Activated CD8-positive, alpha-beta T cell treated with anti-CD3 and anti-CD28 coated beads for 36 hours (primary cell): ENCODE measurements around the gene FAU. TPM values are rescaled to one million over a fixed set of nuclear protein-coding genes. Genes with fewer than 3 reads are reported as not detected.
"Not testable (repeated sequence)": the region's sequence is repeated elsewhere in the genome, so short reads cannot be mapped to it uniquely, and the experiment has no call there.

Experiments
- ATAC-seq: fragments of 200-7000 bp; cut with Tn5 transposase; one replicate; pipeline ENCODE4 v1.10.0; 2021; ENCODE audit warnings: mild to moderate bottlenecking, moderate library complexity
- CTCF ChIA-PET: fragments of 350-600 bp; sonication (Branson Sonifier 250); formaldehyde crosslinking; loops from one replicate; lab custom pipeline; 2021; ENCODE audit warnings: antibody characterized with exemption; lab: Charles Lee
- POLR2A ChIA-PET: fragments of 350-600 bp; sonication (Branson Sonifier 250); formaldehyde crosslinking; loops from one replicate; lab custom pipeline; 2021; ENCODE audit warnings: antibody characterized with exemption; lab: Charles Lee
- DNase-seq: peaks from one replicate; pipeline ENCODE4 v3.0.0-alpha.2; 2020
- H3K27ac Mint-ChIP-seq: one replicate; pipeline ENCODE4 v1.8.0; 2021; ENCODE audit warnings: mild to moderate bottlenecking, mixed read lengths
- H3K27me3 Mint-ChIP-seq: one replicate; pipeline ENCODE4 v1.8.0; 2021; ENCODE audit warnings: mixed read lengths
- H3K36me3 Mint-ChIP-seq: one replicate; pipeline ENCODE4 v1.8.0; 2021; ENCODE audit warnings: low read depth, mixed read lengths
- H3K4me1 Mint-ChIP-seq: one replicate; pipeline ENCODE4 v1.8.0; 2021; ENCODE audit warnings: low read depth, mixed read lengths
- H3K4me3 Mint-ChIP-seq: one replicate; pipeline ENCODE4 v1.8.0; 2021; ENCODE audit warnings: mild to moderate bottlenecking, moderate library complexity, mixed read lengths
- H3K9me3 Mint-ChIP-seq: one replicate; pipeline ENCODE4 v1.8.0; 2021; ENCODE audit warnings: mixed read lengths
- CTCF ChIP-seq: fragments of 200-600 bp; IDR thresholded peaks from one replicate; pipeline ENCODE4 v1.8.0; 2022; ENCODE audit warnings: antibody characterized with exemption, mild to moderate bottlenecking
- intact Hi-C: fragments of 100-400 bp; cut with micrococcal nuclease; formaldehyde crosslinking; loops from one replicate; pipeline ENCODE4 v1.10.0; 2022
- total RNA-seq, 2 experiments: library from RNA; stranded (reverse); gene quantifications; one replicate each; pipeline ENCODE4 v1.2.3, GENCODE V29; 2021

The FAU gene
- total RNA-seq, 2 experiments from 2014 or later: 1,112 to 1,137 TPM

DNA sequence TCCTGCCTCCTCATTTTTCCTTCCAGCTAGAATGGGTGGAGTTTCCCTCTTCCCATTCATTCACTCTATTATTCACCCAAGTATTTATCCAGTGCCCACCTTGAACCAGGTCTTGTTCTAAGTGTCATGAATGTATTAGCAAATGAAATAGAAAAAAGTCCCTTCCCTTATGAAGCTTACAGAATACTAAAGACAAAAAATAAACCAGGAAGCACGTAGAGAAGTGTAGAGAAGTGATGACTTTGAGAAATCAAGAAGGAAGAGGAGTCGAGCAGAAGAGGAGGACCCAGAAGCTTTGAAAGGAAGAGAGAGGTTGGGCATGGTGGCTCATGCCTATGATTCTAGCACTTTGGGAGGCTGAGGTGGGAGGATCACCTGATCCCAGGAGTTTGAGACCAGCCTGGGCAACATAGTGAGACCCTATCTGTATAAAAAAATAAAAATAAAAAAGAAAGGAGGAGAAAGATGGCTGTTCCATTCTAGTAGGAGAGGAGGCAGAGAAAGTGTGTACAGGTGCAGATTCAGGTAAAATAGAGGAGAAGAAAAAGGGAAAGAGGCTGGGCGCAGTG, 29.5 kb upstream of the FAU start:
- Mint-ChIP-seq H3K4me1 (no peaks in the 10 kb centered on the region), H3K36me3 (no peaks in the 10 kb centered on the region), H3K27me3 (no peaks in the 10 kb centered on the region), H3K9me3 (no peaks in the 10 kb centered on the region), H3K27ac (no peak overlapping the region), H3K4me3 (no peak overlapping the region)
- intact Hi-C loops: no loop called here
- ATAC-seq: no peak
- DNase-seq: no peak
- no peak for TF ChIP-seq CTCF
- POLR2A ChIA-PET: interaction anchor here (0.7 kb wide), 1 partner anchor 108 kb away, joined by 3 read pairs; no protein-coding TSS in a partner anchor
- CTCF ChIA-PET: interaction anchor here (0.9 kb wide), 1 partner anchor 16 kb away, joined by 3 read pairs; no protein-coding TSS in a partner anchor

GRCh38 chr11:65150509-65151299, 28.8 kb upstream of the FAU start:
- H3K4me3 Mint-ChIP-seq: no peak overlapping the region
- H3K9me3 Mint-ChIP-seq: no peaks in the 10 kb centered on the region
- H3K36me3 Mint-ChIP-seq: no peaks in the 10 kb centered on the region
- ChIA-PET POLR2A (no interaction called here), CTCF (interaction anchor here (0.9 kb wide), 1 partner anchor 15 kb away, joined by 3 read pairs; no protein-coding TSS in a partner anchor)
- ATAC-seq (peak; percentile 76), DNase-seq (peak; percentile 56)
- H3K27me3 Mint-ChIP-seq: no peaks in the 10 kb centered on the region
- no peak for TF ChIP-seq CTCF
- no peak overlapping the region for H3K27ac Mint-ChIP-seq
- intact Hi-C loops: no loop called here
- H3K4me1 Mint-ChIP-seq: no peaks in the 10 kb centered on the region

DNA sequence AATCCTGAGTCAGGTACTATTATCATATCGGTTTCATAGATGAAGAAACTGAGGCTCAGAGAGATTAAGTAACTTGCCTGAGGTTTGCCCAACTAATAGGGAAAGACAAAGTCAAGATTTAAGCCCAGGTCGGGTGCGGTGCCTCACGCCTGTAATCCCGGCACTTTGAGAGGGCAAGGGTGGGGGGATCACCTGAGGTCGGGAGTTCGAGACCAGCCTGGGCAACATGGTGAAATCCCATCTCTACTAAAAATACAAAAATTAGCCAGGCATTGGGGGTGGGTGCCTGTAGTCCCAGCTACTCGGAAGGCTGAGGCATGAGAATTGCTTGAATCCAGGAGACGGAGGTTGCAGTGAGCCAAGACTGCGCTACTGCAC, 28.2 kb upstream of the FAU start:
- H3K27me3 Mint-ChIP-seq, H3K4me3 Mint-ChIP-seq, H3K36me3 Mint-ChIP-seq, CTCF ChIA-PET, H3K4me1 Mint-ChIP-seq, intact Hi-C loops, H3K27ac Mint-ChIP-seq, H3K9me3 Mint-ChIP-seq, POLR2A ChIA-PET, DNase-seq, ATAC-seq: not testable (repeated sequence)

DNA sequence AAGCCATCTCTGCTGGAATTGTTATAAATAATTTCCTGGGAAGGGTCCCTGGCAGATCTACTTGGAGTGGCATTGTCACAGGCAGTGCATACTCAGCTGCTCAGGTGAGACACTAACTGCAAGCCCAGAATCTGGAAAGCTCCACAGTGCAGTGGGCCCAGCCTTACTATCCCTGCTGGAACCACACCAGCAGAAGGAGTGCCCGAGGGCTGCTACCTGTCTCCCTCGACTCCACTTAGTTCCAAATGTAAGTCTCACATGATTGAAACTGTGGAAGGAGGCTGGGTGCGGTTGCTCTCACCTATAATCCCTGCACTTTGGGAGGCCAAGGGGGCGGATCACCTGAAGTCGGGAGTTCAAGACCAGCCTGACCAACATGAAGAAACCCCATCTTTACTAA, 26.7 kb upstream of the FAU start:
- no peak for TF ChIP-seq CTCF
- intact Hi-C loops: no loop called here
- H3K9me3 Mint-ChIP-seq: no peaks in the 10 kb centered on the region
- H3K4me1 Mint-ChIP-seq: no peaks in the 10 kb centered on the region
- no peak overlapping the region for H3K27ac Mint-ChIP-seq
- DNase-seq (no peak), ATAC-seq (no peak)
- no peaks in the 10 kb centered on the region for H3K27me3 Mint-ChIP-seq
- no peaks in the 10 kb centered on the region for H3K36me3 Mint-ChIP-seq
- ChIA-PET CTCF (interaction anchor here (1.5 kb wide), 1 partner anchor 12 kb away, joined by 4 read pairs; no protein-coding TSS in a partner anchor), POLR2A (no interaction called here)
- no peak overlapping the region for H3K4me3 Mint-ChIP-seq

- H3K27me3 Mint-ChIP-seq: no peaks in the 10 kb centered on the region
- TF ChIP-seq CTCF: no peak
- no peaks in the 10 kb centered on the region for H3K4me1 Mint-ChIP-seq
- no peaks in the 10 kb centered on the region for H3K36me3 Mint-ChIP-seq
- no peaks in the 10 kb centered on the region for H3K9me3 Mint-ChIP-seq
- ATAC-seq: no peak
- POLR2A ChIA-PET: interaction anchor here (1.3 kb wide), 1 partner anchor 12 kb away, joined by 10 read pairs; no protein-coding TSS in a partner anchor
- H3K4me3 Mint-ChIP-seq: no peak overlapping the region
- no peak for DNase-seq
- CTCF ChIA-PET: interaction anchor here (0.9 to 1.5 kb wide), 3 partner anchors 11 to 168 kb away, joined by 3 to 4 read pairs (median 4); partner anchors contain the start of gene CDC42EP2
- intact Hi-C loops: no loop called here
- H3K27ac Mint-ChIP-seq: no peak overlapping the region
Observed at GRCh38 chr11:65147352-65148075, 25.6 kb upstream of the FAU start.
